ENCODE results near the gene REXO1. TPM values are rescaled to one million over a fixed set of nuclear protein-coding genes. Genes with fewer than 3 reads are reported as not detected.
A peak's percentile ranks its signal among the peaks of the same experiment; 100 is the strongest.

REXO1 gene
- total and polyA plus RNA-seq, 2 of the 13 experiments (the other 11 are each of a cell fraction or from before 2014, with no cell fraction given) = 5.0 to 11.2 TPM

GRCh38 chr19:1847684-1848398, 442 bp downstream of the REXO1 start (continued):
- TF ChIP-seq, protein P1, sequence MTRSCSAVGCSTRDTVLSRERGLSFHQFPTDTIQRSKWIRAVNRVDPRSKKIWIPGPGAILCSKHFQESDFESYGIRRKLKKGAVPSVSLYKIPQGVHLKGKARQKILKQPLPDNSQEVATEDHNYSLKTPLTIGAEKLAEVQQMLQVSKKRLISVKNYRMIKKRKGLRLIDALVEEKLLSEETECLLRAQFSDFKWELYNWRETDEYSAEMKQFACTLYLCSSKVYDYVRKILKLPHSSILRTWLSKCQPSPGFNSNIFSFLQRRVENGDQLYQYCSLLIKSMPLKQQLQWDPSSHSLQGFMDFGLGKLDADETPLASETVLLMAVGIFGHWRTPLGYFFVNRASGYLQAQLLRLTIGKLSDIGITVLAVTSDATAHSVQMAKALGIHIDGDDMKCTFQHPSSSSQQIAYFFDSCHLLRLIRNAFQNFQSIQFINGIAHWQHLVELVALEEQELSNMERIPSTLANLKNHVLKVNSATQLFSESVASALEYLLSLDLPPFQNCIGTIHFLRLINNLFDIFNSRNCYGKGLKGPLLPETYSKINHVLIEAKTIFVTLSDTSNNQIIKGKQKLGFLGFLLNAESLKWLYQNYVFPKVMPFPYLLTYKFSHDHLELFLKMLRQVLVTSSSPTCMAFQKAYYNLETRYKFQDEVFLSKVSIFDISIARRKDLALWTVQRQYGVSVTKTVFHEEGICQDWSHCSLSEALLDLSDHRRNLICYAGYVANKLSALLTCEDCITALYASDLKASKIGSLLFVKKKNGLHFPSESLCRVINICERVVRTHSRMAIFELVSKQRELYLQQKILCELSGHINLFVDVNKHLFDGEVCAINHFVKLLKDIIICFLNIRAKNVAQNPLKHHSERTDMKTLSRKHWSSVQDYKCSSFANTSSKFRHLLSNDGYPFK (CRISPR knock-in tag; IDR thresholded peaks at IDR 0.05; ENCODE audit: borderline replicate concordance) = no peak
- TF ChIP-seq RARA (CRISPR knock-in tag; IDR thresholded peaks at IDR 0.05) = no peak
- TF ChIP-seq EP300 (IDR thresholded peaks at IDR 0.05; ENCODE audit: low read depth in 2 of 2, low read length in 2 of 2) = no peak
- TF ChIP-seq EP300 (CRISPR knock-in tag; IDR thresholded peaks at IDR 0.05; ENCODE audit: borderline replicate concordance) = no peak
- TF ChIP-seq NR2C2 (CRISPR knock-in tag; IDR thresholded peaks at IDR 0.05; ENCODE audit: borderline replicate concordance) = 0 out of 2 replicates have a peak, but pooled peaks have one; percentile 6
- no peak for TF ChIP-seq CCDC6 (CRISPR knock-in tag; IDR thresholded peaks at IDR 0.05)
- peak; percentile 12; the same call in 1 of the 2 replicates for TF ChIP-seq ZFX (CRISPR knock-in tag; IDR thresholded peaks at IDR 0.05; ENCODE audit: low read depth)
- TF ChIP-seq ZBTB49 (CRISPR knock-in tag; IDR thresholded peaks at IDR 0.05; ENCODE audit: borderline replicate concordance) = no peak
- no peak for TF ChIP-seq NR2F1 (CRISPR knock-in tag; IDR thresholded peaks at IDR 0.05)
- TF ChIP-seq MAF1 (CRISPR knock-in tag; IDR thresholded peaks at IDR 0.05; ENCODE audit: borderline replicate concordance) = no peak
- no peak for TF ChIP-seq ZBTB7A (CRISPR knock-in tag; IDR thresholded peaks at IDR 0.05)
- TF ChIP-seq CAMTA2 (CRISPR knock-in tag; IDR thresholded peaks at IDR 0.05; ENCODE audit: borderline replicate concordance) = no peak
- TF ChIP-seq, protein P2, sequence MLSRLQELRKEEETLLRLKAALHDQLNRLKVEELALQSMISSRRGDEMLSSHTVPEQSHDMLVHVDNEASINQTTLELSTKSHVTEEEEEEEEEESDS (CRISPR knock-in tag; IDR thresholded peaks at IDR 0.05; ENCODE audit: borderline replicate concordance) = no peak
- no peak for TF ChIP-seq HOXA5 (CRISPR knock-in tag; IDR thresholded peaks at IDR 0.05)
- no peak for TF ChIP-seq SIX4 (CRISPR knock-in tag; IDR thresholded peaks at IDR 0.05)
- no peak for TF ChIP-seq HNRNPUL1 (IDR thresholded peaks at IDR 0.05; ENCODE audit: low read depth, low read length)
- TF ChIP-seq, protein P3, sequence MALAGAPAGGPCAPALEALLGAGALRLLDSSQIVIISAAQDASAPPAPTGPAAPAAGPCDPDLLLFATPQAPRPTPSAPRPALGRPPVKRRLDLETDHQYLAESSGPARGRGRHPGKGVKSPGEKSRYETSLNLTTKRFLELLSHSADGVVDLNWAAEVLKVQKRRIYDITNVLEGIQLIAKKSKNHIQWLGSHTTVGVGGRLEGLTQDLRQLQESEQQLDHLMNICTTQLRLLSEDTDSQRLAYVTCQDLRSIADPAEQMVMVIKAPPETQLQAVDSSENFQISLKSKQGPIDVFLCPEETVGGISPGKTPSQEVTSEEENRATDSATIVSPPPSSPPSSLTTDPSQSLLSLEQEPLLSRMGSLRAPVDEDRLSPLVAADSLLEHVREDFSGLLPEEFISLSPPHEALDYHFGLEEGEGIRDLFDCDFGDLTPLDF (CRISPR knock-in tag; IDR thresholded peaks at IDR 0.05) = peak; percentile 37; the same call in 1 of the 2 replicates
- TF ChIP-seq SALL1 (CRISPR knock-in tag; IDR thresholded peaks at IDR 0.05) = peak; percentile 40; the same call in 1 of the 2 replicates
- peak; percentile 88 for TF ChIP-seq AGO2 (optimal IDR thresholded peaks at IDR 0.05; ENCODE audit: low read depth, low read length)
- no peak for TF ChIP-seq AGO1 (IDR thresholded peaks at IDR 0.05; ENCODE audit: low read depth, low read length, poor library complexity, severe bottlenecking)
- peak; percentile 65; the same call in 1 of the 2 replicates for TF ChIP-seq NRL (CRISPR knock-in tag; IDR thresholded peaks at IDR 0.05; ENCODE audit: borderline replicate concordance)
- TF ChIP-seq RFX5 (IDR thresholded peaks at IDR 0.05; ENCODE audit: low read depth, low read length) = no peak
- TF ChIP-seq FOXA3 (CRISPR knock-in tag; IDR thresholded peaks at IDR 0.05) = peak; percentile 16; the same call in 1 of the 2 replicates
- TF ChIP-seq HNRNPH1 (optimal IDR thresholded peaks at IDR 0.05; ENCODE audit: low read depth, low read length) = no peak

All from HepG2 (cell line).